OCI-LY7 (cell line): ENCODE measurements around the gene RSPH6A.
A peak's percentile ranks its signal among the peaks of the same experiment; 100 is the strongest.

Experiments
- CTCF ChIP-seq: fragments of 200-600 bp; sonication (generic); conservative IDR thresholded peaks from 2 replicates; pipeline ENCODE4 v1.5.1; 2014; ENCODE audit warnings: mild to moderate bottlenecking, antibody characterized with exemption, low read length, moderate library complexity, mixed read lengths
- EZH2phosphoT487 ChIP-seq: fragments of 200-600 bp; sonication (generic); IDR thresholded peaks from 2 replicates; pipeline ENCODE4 v1.6.1; 2018; ENCODE audit warnings: low read depth, borderline replicate concordance, mild to moderate bottlenecking, mixed run types, antibody characterized with exemption, low read length, moderate library complexity, mixed read lengths

- TF ChIP-seq CTCF (peak; percentile 65), EZH2phosphoT487 (no peak)
Observed at GRCh38 chr19:45848922-45849321, 33.8 kb upstream of the RSPH6A start.
